Suprapubic skin (tissue), 4 donors: Measurements from ENCODE around the gene KRT33A. TPM values are rescaled to one million over a fixed set of nuclear protein-coding genes. Genes with fewer than 3 reads are reported as not detected.
"Not testable (repeated sequence)": the region's sequence is repeated elsewhere in the genome, so short reads cannot be mapped to it uniquely, and the experiment has no call there.

Source experiments
- DNase-seq, 2 donors: peaks; one replicate each; pipeline ENCODE4 v3.0.0-alpha.2; 2019; ENCODE audit warnings: low spot score in 2 of 2
- H3K27ac ChIP-seq: fragments of 200-600 bp; sonication (generic); one replicate; pipeline ENCODE4 v1.5.1; 2019
- H3K27me3 ChIP-seq: fragments of 200-600 bp; sonication (generic); one replicate; pipeline ENCODE4 v1.5.1; 2019
- H3K36me3 ChIP-seq: fragments of 200-600 bp; sonication (generic); one replicate; pipeline ENCODE4 v1.5.1; 2019
- H3K4me1 ChIP-seq: fragments of 200-600 bp; sonication (generic); one replicate; pipeline ENCODE4 v1.5.1; 2019
- H3K4me3 ChIP-seq: fragments of 200-600 bp; sonication (generic); one replicate; pipeline ENCODE4 v1.5.1; 2019; ENCODE audit warnings: mild to moderate bottlenecking
- H3K9me3 ChIP-seq: fragments of 200-600 bp; sonication (generic); one replicate; pipeline ENCODE4 v1.5.1; 2019
- CTCF ChIP-seq, 2 donors: fragments of 200-600 bp in 1 of 2; fragments of 450-650 bp in 1 of 2; sonication (generic) in 1 of 2; IDR thresholded peaks; one replicate each; pipeline ENCODE4 v1.5.1; 2016 to 2019; ENCODE audit warnings: antibody characterized with exemption in 2 of 2, mild to moderate bottlenecking in 1 of 2, moderate library complexity in 1 of 2
- EP300 ChIP-seq: sonication (generic); formaldehyde crosslinking; IDR thresholded peaks from one replicate; pipeline ENCODE4 v1.6.1; 2017; ENCODE audit warnings: antibody characterized with exemption
- POLR2A ChIP-seq, 2 donors: fragments of 450-650 bp; IDR thresholded peaks; one replicate each; pipeline ENCODE4 v1.6.1; 2017; ENCODE audit warnings: antibody characterized with exemption in 2 of 2, mild to moderate bottlenecking in 2 of 2, moderate library complexity in 2 of 2
- POLR2AphosphoS5 ChIP-seq, 3 donors: sonication (generic); formaldehyde crosslinking; IDR thresholded peaks; one replicate each; pipeline ENCODE4 v1.6.1; 2017; ENCODE audit warnings: antibody characterized with exemption in 3 of 3
- WGBS: methylation state at CpG from one replicate; pipeline ENCODE4 v1.1.5; 2018; 5-methylcytosine and 5-hydroxymethylcytosine counted together
- total RNA-seq, 4 donors: library from RNA; depleted of rRNA; stranded (reverse); fragments of >200 nt; gene quantifications; one replicate each; pipeline ENCODE4 v1.1.0, GENCODE V29; 2016

KRT33A gene
- total RNA-seq, 4 donors from 2014 or later, result 1.2 to 144 (median 8.3) TPM

GRCh38 chr17:41387670-41388069 lies 37.0 kb upstream of the KRT33A start:
- Histone ChIP-seq H3K27ac (no peak overlapping the region), H3K9me3 (peaks cover 7% of the 10 kb centered on the region), H3K27me3 (peaks cover 5% of the 10 kb centered on the region), H3K36me3 (no peaks in the 10 kb centered on the region), H3K4me3 (no peak overlapping the region), H3K4me1 (no peaks in the 10 kb centered on the region)
- WGBS, result 59% methylated on average over 4 of the region's 4 CpGs
- TF ChIP-seq CTCF (IDR thresholded peaks at IDR 0.05) (no peak), POLR2AphosphoS5 (IDR thresholded peaks at IDR 0.05) (no peak), POLR2A (IDR thresholded peaks at IDR 0.05) (no peak), EP300 (no peak)
- DNase-seq, result no peak

GRCh38 chr17:41386227-41386626 lies 35.6 kb upstream of the KRT33A start:
- no peak overlapping the region for H3K27ac ChIP-seq
- no peaks in the 10 kb centered on the region for H3K4me1 ChIP-seq
- H3K4me3 ChIP-seq, result no peak overlapping the region
- peaks cover 5% of the 10 kb centered on the region for H3K27me3 ChIP-seq
- H3K9me3 ChIP-seq, result peaks cover 7% of the 10 kb centered on the region
- H3K36me3 ChIP-seq, result no peaks in the 10 kb centered on the region
- no peak for DNase-seq
- TF ChIP-seq POLR2A (IDR thresholded peaks at IDR 0.05), result no peak
- TF ChIP-seq EP300, result no peak
- TF ChIP-seq CTCF (IDR thresholded peaks at IDR 0.05), result no peak
- TF ChIP-seq POLR2AphosphoS5 (IDR thresholded peaks at IDR 0.05), result no peak
- 90% methylated on average over 1 of the region's 1 CpG for WGBS

GRCh38 chr17:41383690-41384089 lies 33.1 kb upstream of the KRT33A start:
- Histone ChIP-seq H3K9me3 (peaks cover 7% of the 10 kb centered on the region), H3K36me3 (no peaks in the 10 kb centered on the region), H3K27ac (no peak overlapping the region), H3K4me1 (no peaks in the 10 kb centered on the region), H3K27me3 (peaks cover 4% of the 10 kb centered on the region), H3K4me3 (no peak overlapping the region)
- WGBS, result 96% methylated on average over 1 of the region's 1 CpG
- TF ChIP-seq POLR2A (IDR thresholded peaks at IDR 0.05), result no peak
- no peak for TF ChIP-seq POLR2AphosphoS5 (IDR thresholded peaks at IDR 0.05)
- no peak for TF ChIP-seq EP300
- no peak for TF ChIP-seq CTCF (IDR thresholded peaks at IDR 0.05)
- no peak for DNase-seq

GRCh38 chr17:41382394-41382793 lies 31.8 kb upstream of the KRT33A start:
- WGBS, result 94% methylated on average over 1 of the region's 1 CpG
- no peak overlapping the region for H3K27ac ChIP-seq
- no peak for DNase-seq

GRCh38 chr17:41381943-41382342 lies 31.3 kb upstream of the KRT33A start, which contains the start of gene KRT34:
Gene KRT34, minus strand, starts transcription at chr17:41382306. Its CDS starts 60 bp downstream, at chr17:41382246.
- not testable (repeated sequence) for H3K27ac ChIP-seq, H3K9me3 ChIP-seq, H3K36me3 ChIP-seq, H3K4me3 ChIP-seq, H3K4me1 ChIP-seq, DNase-seq, H3K27me3 ChIP-seq
- 94% methylated on average over 12 of the region's 13 CpGs for WGBS

More at GRCh38 chr17:41382394-41382793, 31.8 kb upstream of the KRT33A start:
- Histone ChIP-seq H3K9me3 (peaks cover 7% of the 10 kb centered on the region), H3K36me3 (no peaks in the 10 kb centered on the region), H3K4me1 (no peaks in the 10 kb centered on the region), H3K27me3 (peaks cover 4% of the 10 kb centered on the region), H3K4me3 (no peak overlapping the region)
- TF ChIP-seq POLR2A (IDR thresholded peaks at IDR 0.05) (no peak), CTCF (IDR thresholded peaks at IDR 0.05) (no peak), POLR2AphosphoS5 (IDR thresholded peaks at IDR 0.05) (no peak), EP300 (no peak)

- H3K27me3 ChIP-seq, H3K27ac ChIP-seq, H3K9me3 ChIP-seq, H3K36me3 ChIP-seq, H3K4me3 ChIP-seq, H3K4me1 ChIP-seq, DNase-seq: not testable (repeated sequence)
- 93% methylated on average over 7 of the region's 7 CpGs for WGBS
Observed at GRCh38 chr17:41380091-41380490, 29.5 kb upstream of the KRT33A start.
